GM19240 (cell line): ENCODE measurements around the gene NDUFAF3.

Source experiments
- DNase-seq: peaks from one replicate; pipeline ENCODE4 v3.0.0; 2011; ENCODE audit warnings: low spot score; ENCODE audit not compliant: insufficient read length

The NDUFAF3 gene

DNA sequence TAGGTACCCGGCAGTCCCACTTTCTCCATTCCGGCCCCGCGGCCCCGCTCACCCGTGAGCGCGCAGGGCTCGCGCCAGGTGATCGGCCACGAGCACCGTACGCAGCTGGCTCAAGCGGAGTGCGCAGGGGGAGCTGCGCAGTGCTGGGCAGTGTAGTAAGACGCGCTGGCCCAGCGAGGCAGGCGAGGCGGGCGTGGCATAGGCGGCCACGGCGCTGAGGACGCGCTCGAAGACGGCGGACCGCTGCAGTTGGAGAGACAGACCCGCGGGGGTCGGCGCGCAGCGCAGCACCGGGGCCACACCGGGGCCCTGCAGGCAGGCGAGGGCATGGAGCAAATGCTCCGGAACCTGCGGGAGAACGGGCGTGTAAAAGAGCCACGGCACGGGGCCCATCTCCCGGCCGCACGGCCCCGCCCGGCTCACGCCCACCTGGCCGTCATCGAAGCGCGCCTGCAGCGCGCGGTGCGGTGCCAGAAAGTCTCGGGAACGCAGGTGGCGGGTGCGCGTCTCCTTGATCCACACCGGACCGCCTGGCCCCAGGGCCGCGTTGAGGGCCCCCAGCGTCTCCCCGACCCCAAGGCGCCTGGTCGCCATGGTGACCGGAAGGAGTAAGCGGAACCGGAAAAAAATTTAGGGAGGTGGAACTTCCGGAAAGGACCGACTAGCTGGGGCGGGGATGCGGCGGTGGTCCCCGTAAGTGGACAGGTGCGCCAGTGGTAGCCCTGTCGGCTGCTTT lies 3.8 kb upstream of the NDUFAF3 start, which contains the start of gene DALRD3:
DALRD3 (minus strand) TSS at position 610 of the 736 bp plus-strand sequence; CDS start at position 594, 16 bp downstream.
- DNase-seq, result no peak

DNA sequence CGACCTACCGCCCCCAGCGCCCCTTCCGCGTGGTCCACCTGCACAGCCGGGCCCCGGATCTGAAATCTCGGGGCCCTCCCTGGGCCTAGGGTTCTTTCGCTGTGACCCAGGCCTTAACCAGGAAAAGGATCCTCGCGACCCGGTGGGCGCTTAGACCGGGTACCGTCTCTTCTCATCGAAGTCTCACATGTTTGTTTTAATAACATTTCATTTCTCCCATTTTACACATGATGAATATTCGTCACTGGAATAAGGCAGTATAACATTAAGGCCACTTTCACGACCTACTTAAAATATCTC lies 3.3 kb upstream of the NDUFAF3 start:
- no peak for DNase-seq

DNA sequence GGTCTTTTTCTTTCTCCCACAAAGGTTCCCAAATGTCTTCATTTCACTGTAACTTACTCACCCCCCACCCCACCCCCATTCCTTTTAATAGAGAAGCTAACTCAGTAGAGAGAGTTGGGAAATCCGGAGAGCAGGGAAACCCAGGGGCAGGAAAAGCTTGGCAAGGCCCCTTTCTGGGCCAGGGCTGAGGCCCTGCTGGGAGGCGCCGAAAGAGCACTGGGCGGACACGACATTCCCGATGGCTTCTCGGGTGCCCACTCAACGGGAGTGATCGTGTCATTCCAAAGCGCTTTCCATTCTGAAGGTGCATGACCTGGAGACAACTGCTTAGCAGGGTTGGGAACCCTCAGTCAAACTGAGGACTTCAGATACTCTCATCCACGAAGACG lies 2.0 kb upstream of the NDUFAF3 start:
- DNase-seq, result no peak

DNA sequence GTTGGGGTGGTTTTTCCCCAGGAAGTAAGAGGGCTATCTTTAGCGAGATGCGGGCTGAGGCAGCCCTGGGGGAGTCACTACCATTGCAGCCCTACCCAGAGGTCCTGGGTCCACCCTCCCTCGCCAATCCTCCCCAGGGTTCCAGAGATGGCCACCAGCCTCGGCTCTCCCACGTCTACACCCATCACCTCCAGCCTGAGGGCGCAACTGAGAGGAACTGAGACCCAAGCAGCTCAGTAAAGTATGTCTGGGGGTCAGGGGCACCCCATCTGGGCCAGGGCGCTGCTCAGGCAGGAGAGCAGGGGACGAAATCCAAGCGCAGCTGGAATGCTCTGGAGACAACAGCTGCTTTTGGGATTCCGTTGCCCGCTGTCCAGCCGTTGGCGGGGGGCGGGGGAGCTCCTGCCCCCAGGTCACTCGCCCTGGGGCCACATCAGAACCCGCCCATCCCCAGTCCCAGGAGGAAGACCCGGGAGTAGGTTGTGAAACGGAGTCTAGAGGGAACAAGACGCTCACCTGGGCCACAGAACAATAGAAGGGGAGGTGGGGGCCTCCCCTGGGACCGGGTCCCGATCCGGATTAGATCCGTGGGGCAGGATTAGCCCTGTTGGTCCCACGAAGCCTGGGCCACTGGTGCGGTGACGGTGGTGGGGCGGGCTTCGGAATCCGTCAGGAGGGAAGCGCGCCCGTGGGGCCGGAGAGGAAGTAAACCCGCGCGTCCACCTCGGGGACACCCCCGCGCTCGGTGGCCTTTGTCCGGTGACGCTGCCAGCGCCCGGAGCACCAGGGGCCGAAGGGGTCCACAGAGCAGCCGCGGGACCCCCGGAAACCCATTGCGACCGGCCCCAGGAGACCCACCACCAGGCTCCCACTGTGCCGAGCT lies 1.4 kb upstream of the NDUFAF3 start:
- DNase-seq, result no peak

DNA sequence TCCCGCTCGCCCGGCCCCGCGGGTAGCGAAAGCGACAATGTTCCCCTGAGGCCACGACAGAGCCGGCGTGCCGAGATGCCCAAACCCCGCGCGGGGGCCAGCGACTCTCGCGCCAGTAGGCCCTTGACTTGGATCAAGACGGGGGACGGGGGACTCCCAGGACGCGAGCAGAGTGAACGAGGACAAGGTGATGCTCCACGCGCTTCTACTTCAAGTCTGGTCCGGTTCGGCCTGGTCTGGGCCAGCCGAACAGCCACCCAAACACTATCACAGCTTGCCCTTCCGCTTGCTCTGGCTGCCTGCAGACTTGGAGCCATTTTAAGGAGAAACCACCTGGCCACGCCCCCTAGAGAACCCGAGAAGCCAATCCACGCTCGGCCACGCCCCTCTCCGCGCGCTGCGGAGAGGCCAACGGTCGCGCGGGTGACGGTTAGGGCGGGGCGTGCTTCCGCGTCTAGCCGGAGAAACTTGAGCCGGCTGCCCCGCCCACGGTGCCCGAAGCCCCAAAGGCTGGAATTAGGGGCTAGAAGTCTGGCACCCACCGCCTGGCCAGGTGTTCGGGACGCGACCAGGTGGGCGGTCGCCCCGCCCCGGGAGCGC lies 608 bp upstream of the NDUFAF3 start:
- DNase-seq, result peak; percentile 83

DNA sequence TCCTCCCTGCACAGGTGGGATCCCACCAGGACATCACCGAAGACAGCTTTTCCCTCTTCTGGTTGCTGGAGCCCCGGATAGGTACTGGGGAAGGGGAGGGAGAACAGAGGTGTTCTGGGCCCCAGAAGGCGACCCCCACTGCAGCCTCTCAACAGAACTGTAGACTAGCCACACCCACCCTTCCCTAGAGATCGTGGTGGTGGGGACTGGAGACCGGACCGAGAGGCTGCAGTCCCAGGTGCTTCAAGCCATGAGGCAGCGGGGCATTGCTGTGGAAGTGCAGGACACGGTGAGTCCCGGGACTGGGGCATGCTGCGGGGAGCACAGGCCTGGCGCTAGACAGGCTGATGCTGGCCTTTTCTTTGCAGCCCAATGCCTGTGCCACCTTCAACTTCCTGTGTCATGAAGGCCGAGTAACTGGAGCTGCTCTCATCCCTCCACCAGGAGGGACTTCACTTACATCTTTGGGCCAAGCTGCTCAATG lies 809 bp downstream of the NDUFAF3 start:
- no peak for DNase-seq

DNA sequence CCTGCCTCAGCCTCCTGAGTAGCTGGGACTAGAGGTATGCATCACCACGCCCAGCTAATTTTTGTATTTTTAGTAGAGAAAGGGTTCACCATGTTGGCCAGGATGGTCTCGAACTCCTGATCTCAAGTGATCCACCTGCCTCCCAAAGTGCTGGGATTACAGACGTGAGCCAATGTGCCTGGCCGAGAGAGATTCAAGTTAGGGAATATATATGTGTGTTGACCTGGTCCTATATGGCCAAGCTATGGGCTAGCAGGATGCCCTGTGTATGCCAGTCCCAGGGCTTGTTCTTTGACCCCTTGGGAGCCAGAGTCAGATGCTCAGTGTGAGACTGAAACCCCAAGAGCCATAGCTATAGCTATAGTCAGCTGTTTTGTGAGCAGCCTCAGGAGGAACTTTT lies 1.9 kb downstream of the NDUFAF3 start:
- DNase-seq, result no peak

DNA sequence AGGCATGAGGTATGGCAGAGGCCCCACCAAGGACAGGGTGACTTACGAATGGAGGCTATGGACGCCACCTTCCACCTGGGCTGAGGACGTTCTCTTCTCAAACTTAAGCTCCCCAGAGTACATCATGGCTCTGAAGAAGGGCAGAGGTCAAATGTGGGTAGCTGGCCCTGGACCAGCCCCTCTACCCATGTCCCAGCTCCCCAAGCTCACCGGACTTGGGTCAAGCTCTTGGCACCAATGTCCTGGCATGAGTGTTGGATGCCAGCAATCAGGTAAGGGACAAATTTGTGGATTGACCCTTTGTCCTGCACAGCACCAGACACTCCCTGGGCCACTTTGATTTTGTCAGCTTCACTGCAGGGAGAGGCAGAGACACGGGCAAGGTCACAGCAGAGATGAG lies 2.5 kb downstream of the NDUFAF3 start:
- DNase-seq, result no peak

DNA sequence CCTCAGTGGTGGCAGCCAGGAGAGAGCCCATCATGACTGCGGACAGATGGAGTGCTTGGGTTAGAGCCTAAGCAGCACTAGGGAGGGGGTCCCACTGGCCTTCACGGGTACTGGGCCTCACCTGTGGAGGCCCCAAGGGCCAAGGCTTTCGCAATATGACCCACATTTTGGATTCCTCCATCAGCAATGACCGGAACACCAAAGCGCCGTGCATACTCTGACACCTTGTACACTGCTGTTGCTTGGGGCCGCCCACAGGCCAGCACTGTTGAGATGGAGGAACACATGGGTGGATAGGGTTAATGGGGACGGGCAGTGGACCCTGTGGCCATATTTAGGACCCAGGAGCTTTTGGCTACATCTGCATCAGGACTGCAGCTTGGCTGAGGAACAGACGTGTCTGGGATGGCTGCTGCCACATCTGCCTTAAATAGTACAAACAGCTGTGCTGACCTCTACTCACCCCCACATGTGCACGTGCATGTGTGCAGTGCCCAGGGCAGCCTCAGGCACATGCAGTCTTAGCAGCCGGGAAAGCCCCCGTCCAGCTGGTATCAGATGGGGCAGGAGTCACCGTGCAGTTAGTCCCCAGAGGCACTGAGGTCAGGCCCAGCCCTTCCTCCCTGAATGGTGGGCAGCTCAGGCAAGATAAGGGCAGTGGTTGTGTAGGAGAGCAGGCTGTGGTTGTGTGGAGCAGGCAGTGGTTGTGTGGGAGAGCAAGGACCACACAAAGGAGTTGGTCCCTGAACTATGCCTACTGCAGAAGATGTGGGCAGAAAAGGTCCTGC lies 3.3 kb downstream of the NDUFAF3 start:
- DNase-seq, result no peak

DNA sequence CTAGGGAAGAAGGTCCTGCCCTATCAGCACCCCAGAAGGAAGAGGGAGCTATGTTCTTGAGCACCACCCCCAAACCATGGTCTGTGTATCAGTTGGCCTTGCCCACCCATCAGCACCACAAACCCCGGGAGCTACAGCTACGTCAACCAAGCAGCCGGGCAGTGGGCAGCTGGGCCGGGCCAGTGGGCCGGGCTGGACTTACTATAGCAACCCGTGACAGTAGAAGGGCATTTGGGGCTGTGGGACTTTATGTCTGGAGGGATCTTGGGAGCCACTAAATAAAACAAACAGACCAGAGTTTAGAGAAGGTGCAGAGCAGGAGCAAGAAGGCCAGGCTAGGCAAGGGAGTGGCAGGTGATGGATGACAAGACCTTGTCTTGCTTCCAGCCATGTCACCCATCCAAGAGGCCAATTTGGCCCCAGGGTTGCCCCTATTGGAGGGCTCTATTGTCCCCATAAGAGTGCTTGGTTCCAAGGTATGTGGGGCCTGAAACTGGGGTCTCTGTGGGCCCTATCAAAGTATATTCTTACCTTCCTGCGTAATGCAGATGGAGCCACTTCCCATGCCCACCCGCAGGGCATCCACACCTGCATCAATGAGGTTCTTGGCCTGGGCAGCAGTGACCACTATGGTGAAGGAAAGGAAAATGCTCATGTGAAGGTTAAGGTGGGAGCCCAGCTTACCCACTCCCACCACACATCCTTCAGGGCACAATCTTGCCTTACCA lies 4.0 kb downstream of the NDUFAF3 start:
- DNase-seq, result no peak

DNA sequence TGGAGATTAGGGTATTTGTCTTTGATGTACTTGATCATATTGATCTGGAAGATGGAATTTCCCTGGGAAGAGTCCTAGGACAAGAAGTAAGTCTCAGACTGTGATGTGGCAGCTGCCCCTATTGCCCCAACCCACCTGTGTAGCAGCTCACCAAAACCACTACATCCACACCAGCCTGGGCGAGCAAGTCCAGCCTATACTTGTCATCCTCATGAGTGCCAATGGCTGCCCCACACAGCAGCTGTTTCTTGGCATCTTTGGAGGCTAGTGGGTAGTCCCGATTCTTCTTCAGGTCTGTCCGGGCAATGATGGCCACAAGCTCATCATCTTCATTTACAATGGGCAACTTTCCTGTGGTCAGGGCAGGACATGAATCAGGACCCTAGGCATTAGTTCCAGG lies 4.6 kb downstream of the NDUFAF3 start:
- DNase-seq, result no peak

DNA sequence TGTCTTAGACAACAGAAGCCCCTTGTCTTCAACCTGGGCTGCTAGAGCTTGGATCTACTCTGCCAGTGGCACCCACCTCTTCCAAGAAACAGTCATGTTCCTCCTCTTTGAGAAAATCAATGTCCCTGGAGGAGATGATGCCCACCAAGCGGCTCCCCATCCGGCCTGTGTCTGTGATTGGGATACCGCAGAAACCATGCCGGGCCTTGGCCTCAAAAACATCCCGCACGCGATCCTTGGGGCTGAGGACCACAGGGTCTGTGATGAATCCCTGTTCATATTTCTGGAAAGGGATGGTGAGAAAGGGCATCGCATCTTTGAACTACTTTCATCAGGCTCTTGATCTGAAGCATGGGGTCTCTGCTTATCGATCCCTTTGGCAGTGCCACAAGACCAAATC lies 5.7 kb downstream of the NDUFAF3 start:
- DNase-seq, result no peak

DNA sequence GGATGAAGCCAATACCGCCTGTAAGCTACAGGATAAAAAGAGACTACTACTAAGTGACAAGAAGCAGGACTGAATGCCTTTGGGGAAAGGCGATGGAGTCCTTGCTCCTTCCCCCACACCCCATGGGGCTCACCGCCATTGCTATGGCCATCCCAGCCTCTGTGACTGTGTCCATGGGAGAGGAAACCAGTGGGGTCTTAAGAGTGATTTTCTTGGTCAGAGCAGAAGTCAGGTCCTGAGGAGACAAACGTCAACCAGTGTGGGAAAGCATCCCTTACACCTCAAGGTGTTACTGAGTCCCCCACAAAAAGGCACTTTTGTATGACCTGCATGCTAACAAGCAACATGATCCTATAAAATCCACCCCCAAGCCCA lies 6.4 kb downstream of the NDUFAF3 start:
- DNase-seq, result no peak

DNA sequence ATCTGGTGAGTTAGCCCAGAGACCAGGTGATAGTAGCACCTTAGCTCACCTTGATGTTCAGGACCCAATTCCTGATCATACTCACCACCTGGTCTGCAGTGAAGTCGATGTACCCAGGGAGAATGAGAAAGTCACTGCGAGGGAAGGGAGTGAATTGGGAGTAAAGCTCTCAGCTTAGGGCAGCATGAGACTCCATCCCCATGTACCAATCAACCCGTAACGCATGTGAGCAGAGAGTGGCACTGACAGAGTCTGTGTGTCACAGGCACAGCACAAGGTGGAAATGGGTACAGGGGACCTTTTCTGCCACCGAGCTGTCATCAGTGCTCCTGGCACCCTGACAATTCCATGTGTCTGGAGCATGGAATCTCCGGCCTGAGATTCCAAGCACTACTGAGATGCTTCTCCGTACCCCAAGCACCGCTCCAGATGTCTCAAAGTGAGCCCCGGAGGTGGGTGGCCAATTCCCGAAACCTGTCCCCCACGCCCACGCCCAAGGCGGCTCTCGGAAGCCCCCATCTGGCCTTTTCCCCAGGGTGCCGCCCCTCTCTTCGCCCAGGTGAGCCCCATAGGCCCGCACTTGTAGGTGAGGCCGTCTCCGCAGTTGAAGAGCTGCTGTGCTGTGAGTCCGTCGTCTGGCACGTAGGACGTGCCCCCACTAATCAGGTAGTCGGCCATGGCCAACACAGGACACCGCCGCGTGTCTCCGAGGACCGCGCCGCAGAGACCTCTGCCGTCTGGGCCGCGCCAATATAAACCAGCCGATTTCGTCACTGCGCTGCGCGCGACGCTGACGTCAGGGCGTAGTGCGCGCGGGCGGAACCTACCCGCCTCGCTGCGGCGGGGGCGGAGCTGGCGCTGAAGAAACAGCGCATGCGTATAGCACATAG lies 7.0 kb downstream of the NDUFAF3 start, which contains the start of gene IMPDH2:
IMPDH2 (minus strand) TSS at position 726 of the 890 bp plus-strand sequence; CDS start at position 678, 48 bp downstream.
- peak; percentile 58 for DNase-seq

DNA sequence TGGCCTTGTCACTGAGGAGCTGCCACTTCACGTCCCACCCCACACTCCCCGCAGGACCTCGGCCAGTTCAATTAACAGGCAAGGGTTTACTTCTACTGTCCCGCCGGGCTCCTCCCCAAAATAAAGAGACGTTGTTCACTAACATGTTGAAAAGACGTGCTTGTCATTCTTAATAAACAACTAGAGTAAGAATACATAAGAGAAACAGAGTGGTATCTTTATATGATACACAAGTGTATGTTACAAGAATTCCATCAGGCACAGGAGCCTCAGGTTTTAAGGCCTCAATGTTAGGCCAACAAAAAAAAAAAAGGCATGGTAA lies 7.6 kb downstream of the NDUFAF3 start:
- no peak for DNase-seq

DNA sequence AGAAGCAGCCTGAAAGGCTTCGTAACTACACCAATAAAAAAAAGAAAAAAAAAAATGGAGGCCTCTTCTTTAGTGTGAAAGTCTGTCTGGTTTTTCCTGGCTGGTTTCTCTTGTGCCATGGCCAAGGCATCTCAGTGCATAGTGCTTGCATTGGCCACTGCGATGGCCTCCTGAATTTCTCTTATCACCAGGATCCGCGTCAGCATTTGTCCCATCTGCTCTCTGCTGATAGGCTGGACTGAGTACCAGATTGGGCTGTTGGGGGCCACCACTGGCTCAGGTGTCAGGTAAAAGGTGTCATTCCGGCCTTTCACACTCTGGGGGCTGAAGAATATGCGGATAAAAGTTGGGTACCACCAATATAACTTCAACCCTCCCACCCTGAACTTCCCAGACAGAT lies 8.4 kb downstream of the NDUFAF3 start:
- DNase-seq, result no peak

DNA sequence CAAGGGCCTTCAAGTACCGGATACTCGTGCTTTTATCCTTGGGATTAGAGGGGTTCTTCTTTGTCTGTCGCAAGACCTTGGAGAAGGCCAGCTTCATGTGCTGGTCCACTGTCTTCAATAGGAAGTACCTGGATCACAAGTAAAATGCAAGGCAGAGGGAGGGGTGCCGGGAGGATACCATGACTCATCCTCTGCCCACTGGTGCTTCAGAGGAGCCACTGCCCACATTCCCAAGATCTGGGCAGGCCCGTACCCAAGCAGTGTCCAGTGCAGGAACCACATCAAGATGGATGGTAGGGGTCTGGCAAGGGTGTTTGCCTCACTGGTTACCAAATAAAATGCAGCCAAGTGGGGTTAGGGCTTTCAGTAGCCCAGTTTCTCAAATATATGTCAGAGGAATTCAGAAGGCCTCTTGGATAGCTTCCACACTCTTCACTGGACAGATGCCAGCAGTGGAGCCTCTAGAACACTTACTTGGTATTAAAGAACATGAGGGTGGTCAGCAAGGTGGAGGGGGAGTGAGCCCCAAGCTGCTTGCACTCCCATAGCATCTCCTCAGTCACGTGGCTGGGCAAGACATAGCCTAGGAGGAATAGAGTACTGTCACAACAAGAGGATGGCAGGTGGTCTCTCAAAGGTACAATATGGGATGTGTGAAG lies 10.9 kb downstream of the NDUFAF3 start:
- DNase-seq, result no peak

DNA sequence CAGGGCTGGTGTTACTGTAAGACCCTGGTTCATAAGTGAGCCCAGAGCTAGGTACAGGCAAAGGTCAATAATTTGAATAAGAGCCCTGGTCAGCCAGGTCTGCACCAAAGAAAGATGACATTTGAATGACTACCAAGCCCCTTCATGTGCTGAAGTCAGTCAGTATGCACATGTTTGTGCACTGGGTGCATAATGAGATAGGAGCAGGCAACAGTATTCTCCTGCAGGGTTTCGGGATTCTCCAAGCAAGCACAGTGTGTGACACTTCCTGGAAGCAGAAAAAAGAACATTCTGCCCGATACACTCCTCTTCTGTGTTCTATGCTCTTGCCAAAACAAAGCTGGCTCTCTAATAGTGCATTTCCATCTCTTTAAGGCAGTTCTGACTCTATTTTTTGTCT lies 12.7 kb downstream of the NDUFAF3 start:
- DNase-seq, result no peak

DNA sequence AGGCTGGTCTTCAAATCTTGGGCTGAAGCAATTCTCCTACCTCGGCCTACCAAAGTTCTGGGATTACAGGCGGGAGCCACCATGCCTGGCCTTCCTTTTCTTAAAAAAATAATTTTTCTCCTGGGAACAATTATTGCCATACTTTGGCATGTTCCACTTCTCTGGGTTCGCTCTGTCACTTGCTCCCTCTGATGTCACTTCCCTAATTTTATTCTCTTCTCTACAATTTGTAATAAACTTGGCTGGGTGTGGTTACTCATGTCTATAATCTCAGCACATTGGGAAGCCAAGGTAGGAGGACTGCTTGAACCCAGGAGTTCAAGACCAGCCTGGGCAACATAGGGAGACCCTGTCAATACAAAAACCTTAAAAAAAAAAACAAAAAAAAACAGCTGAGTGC lies 13.4 kb downstream of the NDUFAF3 start:
- DNase-seq, result no peak
